ENCODE measurements around the gene MFRP.

The MFRP gene

GRCh38 chr11:119377961-119378667 lies 31.6 kb upstream of the MFRP start:
- H3K4me1 ChIP-seq: peaks cover 35% of the 10 kb centered on the region
- no peaks in the 10 kb centered on the region for H3K27me3 ChIP-seq
- no peak for TF ChIP-seq CTCF (IDR thresholded peaks at IDR 0.05; ENCODE audit: low read depth, low read length)
- H3K36me3 ChIP-seq: no peaks in the 10 kb centered on the region
- no peaks in the 10 kb centered on the region for H3K9me3 ChIP-seq
- H3K4me3 ChIP-seq (ENCODE audit: low read depth, low read length): no peak overlapping the region
- no peak for DNase-seq

- Histone ChIP-seq H3K4me3 (ENCODE audit: low read depth, low read length) (no peak overlapping the region), H3K4me1 (peaks cover 35% of the 10 kb centered on the region), H3K36me3 (no peaks in the 10 kb centered on the region), H3K27me3 (no peaks in the 10 kb centered on the region), H3K9me3 (no peaks in the 10 kb centered on the region)
- no peak for TF ChIP-seq CTCF (IDR thresholded peaks at IDR 0.05; ENCODE audit: low read depth, low read length)
- no peak for DNase-seq
These were observed 30.8 kb upstream of the MFRP start for GRCh38 chr11:119377112-119377901.

DNA sequence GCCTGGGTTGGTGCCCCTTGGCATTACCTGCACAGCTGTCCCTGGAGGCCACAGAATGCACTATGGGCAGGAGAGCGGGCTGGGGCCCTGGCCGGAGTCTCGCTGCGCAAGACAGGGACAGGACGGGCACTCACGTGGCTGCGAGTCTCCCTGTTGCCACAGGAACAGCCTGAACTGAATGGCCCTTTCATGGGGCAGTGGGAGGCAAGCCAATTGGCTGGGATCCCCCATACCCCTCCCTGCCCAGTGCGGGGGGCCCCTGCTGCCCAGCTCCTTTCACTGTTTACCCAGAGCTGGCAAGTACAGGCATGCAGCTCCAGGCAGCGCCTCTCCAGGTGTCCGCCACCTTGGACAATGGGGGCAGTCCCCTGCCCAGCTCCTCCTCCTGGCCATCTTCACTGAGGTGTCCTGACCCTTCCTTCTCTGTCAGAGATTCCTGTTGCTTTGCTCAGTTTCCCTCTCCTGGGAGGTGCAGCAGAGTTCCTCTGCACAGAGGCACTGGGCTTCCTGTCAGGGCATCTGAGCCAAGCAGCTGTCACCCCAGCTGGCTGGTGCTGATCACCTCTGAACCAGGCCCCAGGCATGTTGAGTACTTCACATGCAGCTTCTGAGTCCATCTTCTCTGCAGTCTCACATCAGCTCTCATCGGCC lies 29.8 kb upstream of the MFRP start:
- H3K27me3 ChIP-seq: no peaks in the 10 kb centered on the region
- no peak overlapping the region for H3K4me3 ChIP-seq (ENCODE audit: low read depth, low read length)
- no peaks in the 10 kb centered on the region for H3K36me3 ChIP-seq
- no peak for TF ChIP-seq CTCF (IDR thresholded peaks at IDR 0.05; ENCODE audit: low read depth, low read length)
- DNase-seq: peak; percentile 39
- H3K9me3 ChIP-seq: no peaks in the 10 kb centered on the region
- H3K4me1 ChIP-seq: peaks cover 44% of the 10 kb centered on the region

DNA sequence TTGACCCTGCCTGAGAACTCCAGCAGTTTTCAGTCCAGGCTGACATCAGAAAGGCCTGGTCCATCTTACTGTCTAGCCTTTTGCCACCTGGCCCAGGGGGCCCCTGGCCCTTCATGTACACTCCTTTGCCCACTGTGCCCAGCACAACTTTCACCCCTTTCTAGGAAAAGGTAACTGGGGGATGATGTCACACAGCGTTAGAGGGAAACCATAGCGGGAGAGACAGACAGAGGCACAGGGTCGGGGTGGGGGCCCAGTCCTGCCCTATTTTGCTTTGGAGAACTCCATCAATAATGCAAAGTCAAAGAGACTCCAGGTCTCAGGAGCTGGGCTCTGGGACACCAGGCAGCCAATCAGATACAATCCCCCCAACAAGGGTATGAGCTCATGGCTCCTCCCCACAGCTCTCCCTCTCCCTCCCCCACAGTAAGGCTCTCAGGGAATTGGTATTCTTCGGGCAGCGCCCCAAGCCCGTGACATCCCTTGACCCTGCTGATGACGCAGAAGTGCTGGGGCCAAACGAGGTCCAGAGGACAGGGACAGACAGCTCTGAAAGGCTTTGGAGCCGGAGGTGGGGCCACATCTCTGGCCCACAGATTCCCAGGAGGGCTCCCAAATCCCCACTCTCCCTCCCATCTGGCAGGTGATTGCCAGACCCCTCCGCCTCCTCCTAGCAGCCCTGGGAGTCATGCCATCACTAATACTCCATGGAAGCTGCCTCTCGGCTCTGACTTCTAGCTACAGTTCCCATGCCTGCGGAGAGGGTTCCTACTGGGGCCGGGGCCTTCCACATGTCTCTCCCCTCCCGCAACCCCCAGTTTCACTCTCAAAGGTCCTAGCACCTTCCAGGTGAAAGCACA lies 29.1 kb upstream of the MFRP start:
- peak; percentile 34 for DNase-seq

More for the DNA sequence above, 29.1 kb upstream of the MFRP start:
- H3K4me3 ChIP-seq (ENCODE audit: low read depth, low read length): no peak overlapping the region
- no peaks in the 10 kb centered on the region for H3K9me3 ChIP-seq
- H3K4me1 ChIP-seq: peaks cover 52% of the 10 kb centered on the region
- no peaks in the 10 kb centered on the region for H3K27me3 ChIP-seq
- TF ChIP-seq CTCF (IDR thresholded peaks at IDR 0.05; ENCODE audit: low read depth, low read length): no peak
- no peaks in the 10 kb centered on the region for H3K36me3 ChIP-seq

All from BE2C (cell line).